NCI-H2171 treated with DMSO at 0.1 percent for 48 hours (cell line): ENCODE results near the gene WDR59.

Source experiments
- DNase-seq: peaks from one replicate; lab custom pipeline; 2025; lab: John Stamatoyannopoulos, UW

The WDR59 gene

DNA sequence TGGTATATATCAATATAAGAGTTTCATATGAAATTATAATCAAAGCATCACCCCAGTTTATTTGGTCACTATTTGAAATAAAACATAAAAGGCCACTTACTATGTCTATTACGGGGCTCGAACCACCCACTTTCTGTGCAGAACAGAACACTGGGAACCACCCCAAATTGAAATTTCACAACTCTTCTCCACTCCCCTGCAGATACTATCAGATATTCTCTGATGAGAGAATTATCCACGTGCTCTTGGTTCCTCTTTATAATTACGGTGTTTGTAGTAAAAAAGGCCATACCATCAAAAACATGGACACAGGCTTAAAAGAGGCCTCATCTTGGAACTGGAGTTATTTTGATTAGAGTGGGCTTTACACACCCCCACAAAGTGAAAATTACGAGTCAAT lies 82.8 kb downstream of the WDR59 start:
- DNase-seq: no peak

DNA sequence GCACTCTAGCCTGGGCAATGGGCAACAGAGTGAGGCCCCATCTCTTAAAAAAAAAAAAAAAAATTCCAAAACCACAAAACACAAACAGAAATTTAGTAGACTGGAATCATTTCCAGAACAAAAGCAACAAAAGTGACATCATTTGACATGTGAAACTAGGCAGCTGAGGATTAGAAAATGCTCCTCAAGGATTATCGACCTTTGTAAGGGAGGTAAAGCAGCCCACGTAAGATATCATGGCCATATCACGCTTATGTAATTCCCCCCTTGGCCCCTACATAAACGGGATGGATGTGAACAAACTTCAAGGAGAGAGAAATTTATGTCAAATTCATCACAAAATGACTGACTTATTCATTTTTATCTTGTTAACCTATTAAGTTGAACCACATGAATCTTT lies 83.3 kb downstream of the WDR59 start:
- no peak for DNase-seq

DNA sequence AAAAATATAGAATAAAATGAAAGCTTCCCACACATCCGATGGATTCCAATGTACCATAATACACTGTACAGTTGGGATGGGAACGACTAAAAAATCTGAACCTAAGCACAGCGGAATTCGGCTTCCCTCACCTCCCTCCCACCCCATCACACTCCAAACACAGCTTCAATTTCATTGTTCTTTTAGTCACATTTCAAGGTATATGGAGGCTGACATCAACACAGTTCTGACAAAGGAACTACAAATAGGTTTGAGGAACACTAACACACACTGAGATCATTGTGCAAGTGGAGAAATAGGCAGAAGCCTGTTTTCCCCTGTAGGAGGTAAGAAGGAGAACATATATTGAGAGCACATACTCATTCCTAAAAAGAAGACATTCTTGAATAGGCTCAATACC lies 85.1 kb downstream of the WDR59 start:
- DNase-seq: no peak

DNA sequence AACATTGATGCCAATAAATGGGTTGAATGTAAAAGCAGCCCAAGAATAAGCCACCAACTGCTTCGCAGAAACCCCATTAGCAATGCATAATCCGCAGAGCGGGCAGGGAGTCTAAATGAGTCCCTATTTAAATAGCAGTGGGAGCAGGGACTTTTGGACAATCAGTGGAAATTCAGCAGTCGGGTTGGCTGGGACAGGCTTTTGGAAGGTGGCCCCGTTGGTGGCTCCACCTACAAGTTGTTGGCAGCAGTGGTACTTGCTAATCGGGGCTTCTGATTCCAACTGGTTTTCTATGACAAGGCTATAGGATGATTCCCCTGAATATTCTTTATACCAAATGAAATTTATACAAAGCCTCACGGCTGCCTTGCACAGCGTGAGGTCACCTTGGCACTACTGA lies 86.3 kb downstream of the WDR59 start:
- no peak for DNase-seq

DNA sequence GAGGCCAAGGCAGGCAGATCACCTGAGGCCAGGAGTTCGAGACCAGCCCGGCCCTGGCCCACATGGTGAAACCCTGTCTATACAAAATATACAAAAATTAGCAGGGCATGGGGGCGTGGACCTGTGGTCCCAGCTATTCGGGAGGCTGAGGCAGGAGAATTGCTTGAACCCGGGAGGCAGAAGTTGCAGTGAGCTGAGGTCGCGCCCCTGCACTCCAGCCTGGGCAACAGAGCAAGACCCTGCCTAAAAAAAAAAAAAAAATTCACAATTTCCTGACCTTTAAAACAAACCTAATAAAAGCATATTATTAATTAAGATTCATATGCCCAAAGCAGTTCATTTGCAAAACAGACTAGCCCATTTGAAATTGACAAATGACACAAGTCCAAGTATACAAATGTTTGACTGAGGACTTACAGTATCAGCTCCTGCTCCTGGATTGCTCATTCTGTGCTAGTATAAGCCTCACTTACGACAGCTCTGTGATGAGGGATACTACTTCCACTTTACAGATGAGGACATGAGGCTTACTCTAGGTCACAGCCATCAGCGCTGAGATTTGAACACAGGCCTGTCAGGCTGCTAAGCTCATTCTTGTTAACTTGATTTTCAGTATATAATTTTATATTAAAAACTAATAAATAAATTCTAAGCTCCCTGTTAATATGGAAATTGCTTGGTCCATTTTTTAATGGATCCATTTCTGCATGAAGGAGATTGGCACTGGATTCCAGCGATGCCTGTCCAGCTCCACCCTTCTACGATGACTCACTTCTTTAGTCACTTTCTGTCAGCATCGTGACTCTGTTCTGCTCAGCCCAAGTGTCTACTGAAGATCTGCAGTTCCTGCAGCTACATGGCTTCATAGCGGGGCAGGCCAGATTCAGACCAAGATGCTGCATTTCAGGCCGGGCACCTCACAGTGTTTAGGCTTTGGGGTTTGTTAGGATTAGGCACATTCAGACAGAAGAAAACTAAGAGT lies 88.2 kb downstream of the WDR59 start:
- DNase-seq: no peak

DNA sequence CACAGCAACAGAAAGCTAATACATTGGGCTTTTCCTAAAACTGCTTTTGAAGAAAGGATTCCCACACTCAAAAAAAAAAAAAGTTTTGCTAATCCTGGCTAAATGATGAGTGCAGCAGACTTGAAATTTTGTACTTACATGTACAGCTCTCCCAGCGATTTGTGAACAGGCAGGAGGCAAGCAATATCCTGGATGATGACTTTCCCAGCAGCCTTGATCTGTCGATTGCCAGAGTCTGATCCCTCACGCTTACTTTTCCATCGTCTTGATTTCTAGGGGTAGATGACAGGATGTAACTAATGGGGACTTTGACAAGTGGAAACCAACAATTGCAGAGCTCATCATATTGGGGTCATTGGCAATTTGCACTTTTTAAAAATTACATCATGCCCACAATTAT lies 91.4 kb downstream of the WDR59 start:
- no peak for DNase-seq

DNA sequence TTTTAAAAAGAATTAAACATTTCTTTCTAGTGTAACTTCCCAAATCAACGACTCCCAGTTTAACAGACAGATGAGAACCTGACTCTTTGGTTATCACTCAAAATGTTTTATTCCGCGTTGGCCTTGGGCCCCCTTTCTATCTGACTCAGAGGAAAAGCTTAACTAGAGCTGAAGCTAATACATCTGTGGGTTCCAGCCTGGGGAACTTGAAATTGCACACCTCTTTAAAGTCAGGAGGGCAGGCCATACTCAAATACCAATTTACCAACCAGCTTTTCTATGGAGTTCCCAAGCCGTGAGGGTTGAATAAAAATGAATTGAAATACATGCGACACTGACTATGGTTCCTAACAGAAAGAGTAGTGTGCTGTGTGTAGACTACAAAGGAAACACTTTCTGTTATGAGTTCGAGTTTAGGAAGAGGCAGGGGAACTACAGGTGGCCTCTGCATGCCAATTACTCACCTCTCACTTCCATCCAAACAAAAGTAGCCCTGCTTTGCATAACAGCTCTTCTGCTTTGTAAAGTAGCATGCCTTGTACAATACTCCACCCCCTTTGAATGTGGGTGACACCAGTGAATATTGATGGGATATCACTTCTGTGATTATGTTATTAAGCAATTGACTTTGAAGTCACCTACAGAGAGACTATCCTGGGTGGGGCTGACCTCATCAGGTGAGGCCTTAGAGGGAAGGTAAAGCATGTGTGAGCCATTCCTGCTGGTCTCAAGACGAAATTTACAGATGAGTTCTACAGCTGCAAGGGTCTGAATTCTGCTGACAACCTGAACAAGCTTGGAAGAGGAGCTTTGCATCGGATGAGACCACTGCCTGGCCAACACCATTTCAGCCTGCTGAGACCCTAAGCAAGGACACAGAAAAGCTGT lies 92.1 kb downstream of the WDR59 start:
- DNase-seq: no peak

DNA sequence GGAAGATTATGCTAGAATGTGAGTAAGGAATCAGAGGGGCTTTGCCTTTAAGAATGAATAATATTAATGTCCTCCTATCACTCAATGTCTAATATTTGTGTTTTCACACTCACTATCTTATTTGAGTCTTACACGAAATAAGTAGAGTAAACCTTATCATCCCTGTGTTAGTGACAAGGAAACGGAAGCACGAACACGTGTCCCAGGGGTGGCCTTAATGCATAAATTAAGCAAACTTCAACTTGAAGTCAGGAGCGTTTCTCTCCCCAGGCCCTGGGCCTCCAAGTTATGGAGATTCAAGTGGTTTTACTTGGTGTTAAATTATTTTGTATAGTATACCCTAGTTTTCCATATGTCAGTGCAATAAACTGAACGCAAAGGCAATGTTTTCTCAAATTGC lies 96.0 kb downstream of the WDR59 start:
- no peak for DNase-seq

DNA sequence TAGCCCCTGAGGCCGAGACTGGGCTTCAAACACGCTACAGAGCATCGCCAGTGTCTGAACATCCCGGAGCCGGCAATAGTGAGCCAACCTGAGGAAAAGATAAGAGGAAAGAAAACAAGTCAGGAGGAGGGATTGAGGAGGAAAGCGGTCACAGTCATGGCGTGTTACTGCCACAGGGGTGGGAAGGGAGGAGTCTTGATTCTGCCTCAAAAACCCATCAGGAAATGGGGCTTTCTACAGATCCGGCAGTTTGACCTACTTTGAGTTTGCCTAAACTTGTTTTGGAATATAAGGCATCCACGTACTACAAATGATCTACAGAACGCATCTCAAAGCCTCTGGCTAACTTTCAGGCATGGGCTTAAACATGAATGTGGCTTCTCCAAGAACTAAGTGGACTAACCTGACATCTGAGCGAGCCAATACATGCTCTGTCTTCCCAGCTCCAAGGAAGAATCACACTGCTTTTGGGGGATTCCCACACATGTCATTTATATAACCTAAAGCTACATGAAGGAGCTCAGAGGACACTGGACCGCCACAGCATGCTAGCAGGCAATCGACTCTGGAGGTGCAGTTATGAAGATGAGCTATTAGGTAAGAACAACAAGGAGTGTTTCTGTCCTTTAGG lies 96.6 kb downstream of the WDR59 start:
- no peak for DNase-seq

DNA sequence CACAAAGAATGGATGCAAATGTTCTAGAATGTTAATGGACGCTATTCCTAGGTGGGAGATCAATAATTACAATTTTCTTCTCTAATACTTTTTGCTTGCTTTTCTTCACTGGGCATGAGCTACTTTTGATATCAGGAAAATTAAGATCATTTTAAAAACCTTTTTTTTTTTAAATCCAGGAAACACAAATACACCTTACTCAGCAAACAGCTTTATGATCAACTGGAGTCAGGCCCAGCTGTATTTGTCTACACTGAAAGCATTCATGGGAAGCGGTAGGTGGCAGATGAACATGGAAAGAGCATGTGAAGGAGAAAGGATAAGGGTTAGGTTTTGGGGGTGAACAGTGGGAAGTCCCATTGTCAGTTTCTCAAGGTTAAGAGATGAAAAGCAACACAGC lies 97.8 kb downstream of the WDR59 start:
- no peak for DNase-seq

DNA sequence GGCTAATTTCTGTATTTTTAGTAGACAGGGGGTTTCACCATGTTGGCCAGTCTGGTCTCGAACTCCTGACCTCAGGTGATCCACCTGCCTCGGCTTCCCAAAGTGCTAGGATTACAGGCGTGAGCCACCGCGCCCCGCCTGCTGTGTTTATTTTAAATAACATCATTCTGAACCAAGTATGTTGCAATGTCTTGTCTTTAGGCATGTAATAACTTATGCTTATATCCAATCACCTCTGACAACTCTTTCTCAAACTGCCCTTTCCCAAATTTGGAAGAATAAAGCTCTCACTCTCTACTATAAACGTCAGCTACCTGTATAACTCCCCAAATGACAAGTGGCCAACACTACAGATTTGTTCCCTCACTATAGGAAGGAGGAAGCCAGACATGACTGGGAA lies 107.2 kb downstream of the WDR59 start:
- no peak for DNase-seq

DNA sequence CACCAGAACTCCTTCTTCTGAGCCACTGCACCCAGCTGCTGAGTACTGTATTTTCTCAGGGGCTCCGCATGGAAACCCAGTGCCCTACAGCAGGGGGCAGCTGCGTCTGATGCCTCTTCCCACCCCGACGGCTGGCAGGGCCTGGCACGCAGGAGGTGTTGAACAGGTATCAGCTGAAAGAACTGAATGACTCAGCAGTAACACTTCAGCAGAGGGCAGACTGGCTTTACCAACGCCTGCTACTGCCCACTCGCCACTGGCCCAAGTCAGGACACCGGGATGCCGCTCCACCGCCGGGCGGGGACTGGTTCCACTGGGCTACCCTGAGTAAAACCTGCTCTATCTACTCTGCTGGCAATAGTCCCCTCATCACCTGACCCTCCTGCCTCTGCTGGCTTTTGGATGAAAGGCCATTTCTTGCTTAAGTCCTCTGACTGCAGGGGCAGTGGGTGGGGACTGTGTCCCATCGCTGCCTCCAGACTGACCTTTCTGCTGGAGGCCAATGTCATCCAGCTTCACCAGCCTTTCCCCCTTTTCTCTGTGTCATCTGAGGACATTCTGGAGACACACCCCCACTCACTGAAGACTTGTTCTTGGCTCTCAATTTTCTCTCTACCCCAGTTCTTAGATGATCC lies 109.9 kb downstream of the WDR59 start:
- DNase-seq: peak; percentile 36

DNA sequence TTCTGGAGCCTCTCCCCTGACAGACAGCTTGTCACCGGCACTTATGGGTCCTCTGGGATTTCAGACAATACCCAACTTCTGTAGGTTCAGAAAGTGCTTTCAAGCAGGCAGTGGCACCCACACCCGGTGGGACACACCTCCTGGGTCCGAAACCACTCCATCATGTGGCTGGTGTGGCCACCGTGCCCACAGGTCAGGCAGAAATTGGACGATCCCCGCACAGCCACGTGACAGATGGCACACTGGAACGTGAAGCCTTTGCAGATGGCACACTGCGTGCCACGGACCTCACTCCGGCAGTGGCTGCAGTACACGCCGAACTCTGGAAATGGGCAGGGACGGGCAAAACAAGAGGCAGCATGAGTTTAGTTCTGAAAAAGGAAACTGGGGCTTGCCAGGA lies 110.8 kb downstream of the WDR59 start:
- DNase-seq: peak; percentile 18

DNA sequence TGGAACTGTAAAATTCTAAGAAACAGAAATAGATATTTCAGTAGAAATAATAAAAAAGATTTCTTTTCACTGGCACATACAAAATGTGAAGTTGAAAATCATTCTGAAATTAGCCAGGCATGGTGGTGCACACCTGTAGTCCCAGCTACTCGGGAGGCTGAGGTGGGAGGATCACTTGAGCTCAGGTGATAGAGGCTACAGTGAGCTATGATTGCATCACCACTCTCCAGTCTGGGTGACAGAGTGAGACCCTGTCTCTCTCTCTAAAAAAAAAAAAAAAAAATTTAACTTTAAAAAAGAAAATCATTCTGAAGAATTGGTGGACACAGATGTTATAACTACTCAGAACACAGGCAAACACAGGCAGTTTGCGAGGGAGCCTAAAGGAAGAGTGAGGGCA lies 112.6 kb downstream of the WDR59 start:
- DNase-seq: no peak

DNA sequence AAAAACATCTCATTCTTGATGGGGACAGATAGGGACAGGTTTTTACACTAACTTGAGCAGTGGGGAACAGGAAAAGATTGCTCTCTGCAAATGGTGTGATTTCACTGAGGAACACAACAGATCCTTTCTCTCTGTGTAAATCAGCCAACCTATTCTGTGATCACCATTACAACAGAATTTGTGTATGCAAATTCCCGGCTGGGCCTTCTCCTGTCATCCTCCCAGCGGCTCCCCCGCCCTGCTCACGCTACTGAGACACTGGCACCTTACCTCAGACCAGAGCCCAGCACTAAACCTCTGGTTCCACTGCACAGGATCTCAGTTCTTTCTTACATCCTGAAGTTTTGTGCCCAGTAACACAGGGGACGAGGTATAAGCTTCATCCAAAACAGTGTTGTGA lies 113.3 kb downstream of the WDR59 start:
- DNase-seq: no peak

DNA sequence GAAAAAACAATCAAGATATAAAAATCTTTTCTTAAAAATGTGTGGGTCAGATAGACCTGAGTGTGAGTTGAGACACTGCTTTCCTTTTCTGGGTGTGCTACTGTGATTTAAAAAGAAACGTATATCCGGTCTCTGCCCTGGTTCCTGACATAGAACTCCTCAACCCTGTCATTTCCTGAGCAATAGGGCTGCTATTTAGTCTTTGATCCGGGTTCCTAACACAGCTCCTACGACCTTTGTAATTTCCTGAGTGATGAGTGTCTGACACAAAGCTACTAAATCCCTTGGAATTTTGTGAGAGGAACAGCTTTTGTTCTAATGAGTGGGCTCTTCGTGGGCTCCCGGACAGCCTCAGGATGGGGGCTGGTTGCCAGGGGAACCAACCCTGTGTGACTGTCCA lies 116.4 kb downstream of the WDR59 start:
- DNase-seq: no peak

DNA sequence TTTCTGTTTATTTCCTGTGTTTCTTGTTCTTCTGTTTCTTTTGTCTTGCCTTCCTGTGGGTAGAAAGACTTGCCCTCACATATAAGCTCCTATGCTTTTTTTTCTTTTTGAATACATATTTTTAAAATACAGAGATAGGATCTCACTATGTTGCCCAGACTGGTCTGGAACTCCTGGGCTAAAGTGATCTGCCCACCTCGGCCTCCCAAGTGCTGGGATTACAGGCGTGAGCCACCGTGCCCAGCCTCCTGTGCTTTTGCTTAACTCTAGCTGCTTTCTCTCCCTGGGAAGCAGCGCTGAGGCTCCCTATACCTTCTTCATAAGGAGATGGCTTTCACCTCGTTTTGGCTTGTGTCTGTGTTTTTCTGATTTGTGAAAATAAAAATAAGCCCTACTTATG lies 116.9 kb downstream of the WDR59 start:
- DNase-seq: no peak

DNA sequence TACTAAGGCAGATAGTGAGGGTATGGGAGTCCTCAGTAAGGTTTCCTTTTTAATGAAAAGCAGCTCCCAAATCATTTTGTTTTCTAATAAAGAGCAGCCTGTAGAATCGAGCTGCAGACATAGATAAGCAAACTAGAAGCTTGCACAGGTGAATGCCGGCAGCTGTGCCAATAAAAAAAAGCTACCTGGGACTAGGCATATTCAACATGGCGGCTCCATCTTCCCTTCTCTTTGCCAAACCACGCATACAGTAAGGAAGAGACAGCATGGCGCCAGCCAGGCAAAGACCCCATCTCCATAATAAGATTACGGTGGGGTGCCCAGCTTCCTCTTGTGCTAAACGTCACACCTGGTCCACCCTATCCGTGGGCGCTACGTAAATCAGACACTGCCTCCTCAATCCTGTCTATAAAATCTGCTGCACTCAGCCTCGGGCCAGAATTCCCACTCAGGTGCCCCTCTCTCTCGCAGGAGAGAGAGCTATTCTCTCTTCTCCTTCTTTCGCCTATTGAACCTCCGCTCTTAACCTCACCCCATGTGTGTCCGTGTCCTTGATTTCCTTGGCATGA lies 117.6 kb downstream of the WDR59 start:
- DNase-seq: no peak

DNA sequence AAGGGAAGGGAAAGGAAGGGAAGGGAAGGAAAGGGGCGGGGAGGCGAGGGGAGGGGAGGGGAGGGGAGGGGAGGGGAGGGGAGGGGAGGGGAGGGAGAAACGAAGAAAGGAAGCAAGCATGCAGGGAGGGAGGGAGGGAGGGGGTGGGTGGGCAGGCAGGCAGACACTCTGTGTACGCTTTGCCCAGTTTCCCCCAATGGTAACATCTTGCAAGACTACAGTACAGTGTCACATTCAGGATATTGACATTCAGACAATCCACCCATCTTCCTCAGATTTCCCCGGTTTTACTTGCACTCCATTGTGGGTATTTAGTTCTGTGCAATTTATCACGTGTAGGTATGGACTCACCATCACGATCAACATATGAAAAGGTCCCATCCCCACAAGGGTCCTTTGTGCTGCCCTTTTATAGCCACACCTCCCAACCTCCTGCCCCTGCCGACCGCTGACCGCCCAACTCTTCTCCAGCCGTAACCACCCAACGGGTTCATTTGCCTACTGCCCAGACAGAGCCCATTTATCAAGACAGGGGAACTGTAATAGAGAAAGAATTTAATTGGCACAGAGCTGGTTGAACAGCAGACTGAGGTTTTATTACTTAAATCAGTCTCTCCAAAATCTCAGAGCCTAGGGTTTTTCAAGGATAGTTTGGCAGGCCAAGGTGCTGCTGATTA lies 118.9 kb downstream of the WDR59 start:
- no peak for DNase-seq

DNA sequence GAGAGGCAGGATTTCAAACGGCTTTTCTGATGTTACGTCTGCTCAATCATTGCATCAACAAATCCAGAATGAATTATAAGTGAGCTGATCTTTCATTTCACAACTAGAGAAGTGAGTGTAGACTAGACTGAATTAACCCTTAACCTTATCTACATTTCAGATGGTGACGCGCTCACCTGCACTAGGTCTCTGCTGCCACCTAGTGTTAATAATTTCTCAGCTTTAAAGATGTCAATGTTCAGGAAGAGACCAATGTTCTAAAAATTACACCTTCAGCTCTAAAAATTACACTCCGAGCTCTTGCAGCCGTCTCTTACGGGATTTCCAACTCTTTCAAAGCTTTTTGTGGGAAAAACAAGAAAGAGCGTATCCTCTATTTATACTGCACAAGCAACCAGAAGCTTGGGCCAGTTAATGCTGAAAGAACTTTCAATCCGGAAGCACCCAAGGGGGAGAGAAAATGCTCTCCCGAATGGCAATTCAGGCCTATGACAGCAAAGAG lies 122.1 kb downstream of the WDR59 start:
- DNase-seq: peak; percentile 77

DNA sequence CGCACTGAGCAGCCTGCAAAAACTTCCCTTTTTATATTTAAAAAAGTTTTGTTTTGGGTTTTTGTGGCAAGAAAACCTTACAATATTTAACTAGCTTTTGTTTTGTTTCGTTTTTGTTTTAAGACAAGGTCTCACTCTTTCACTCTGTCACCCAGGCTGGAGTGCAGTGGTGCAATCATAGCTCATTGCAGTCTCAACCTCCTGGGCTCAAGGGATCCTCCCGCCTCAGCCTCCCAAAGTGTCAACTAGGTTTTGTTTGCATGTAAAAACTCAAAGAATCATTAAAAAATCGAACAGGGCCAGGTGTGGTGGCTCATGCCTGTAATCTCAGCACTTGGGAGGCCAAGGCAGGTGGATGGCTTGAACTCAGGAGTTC lies 132.4 kb downstream of the WDR59 start:
- no peak for DNase-seq
